Endothelial cell of umbilical vein (primary cell): ENCODE measurements around the gene FOXC1. TPM values are rescaled to one million over a fixed set of nuclear protein-coding genes. Genes with fewer than 3 reads are reported as not detected.

Source experiments
- BruUV-seq: library from RNA; stranded (reverse); fragments of 400-500 nt; replicated peaks from 2 replicates; lab custom pipeline; 2021; lab: Mats Ljungman, UMichigan
- CTCF ChIA-PET: fragments of 300-600, 350-600 bp; sonication (Branson Sonifier 250); formaldehyde crosslinking; loops from one replicate; lab custom pipeline; 2021; ENCODE audit warnings: antibody characterized with exemption, inconsistent platforms; lab: Charles Lee
- POLR2A ChIA-PET: fragments of 300-600, 350-600 bp; sonication (Branson Sonifier 250); formaldehyde crosslinking; loops from one replicate; lab custom pipeline; 2021; ENCODE audit warnings: antibody characterized with exemption, inconsistent platforms; lab: Charles Lee
- DNase-seq: peaks from one replicate; pipeline ENCODE4 v3.0.0-alpha.2; 2011; ENCODE audit warnings: low read depth, low spot score
- FAIRE-seq: peaks from 2 replicates; lab custom pipeline; 2011; peaks lifted over from hg19 to GRCh38; lab: Jason Lieb, UNC
- H2AFZ ChIP-seq: 2 replicates; pipeline ENCODE4 v1.6.0; 2012; ENCODE audit warnings: low read depth, low read length, control low read depth, inconsistent platforms
- H3K27ac ChIP-seq: 2 replicates; pipeline ENCODE4 v1.5.1; 2011; ENCODE audit warnings: low read depth, mild to moderate bottlenecking, control low read depth, low read length, moderate library complexity; ENCODE audit not compliant: insufficient read depth
- H3K27me3 ChIP-seq, 2 experiments: 2 replicates each; pipeline versions ENCODE4 v1.6.0 to v1.6.1; 2011; ENCODE audit warnings: low read length in 2 of 2, mixed read lengths in 1 of 2; ENCODE audit not compliant: control insufficient read depth in 2 of 2, insufficient read depth in 2 of 2
- H3K36me3 ChIP-seq, 2 experiments: 2 replicates in 1 of 2; 3 replicates in 1 of 2; pipeline ENCODE4 v1.5.1; 2011; ENCODE audit warnings: low read length in 2 of 2, mild to moderate bottlenecking in 1 of 2, moderate library complexity in 1 of 2; ENCODE audit not compliant: control insufficient read depth in 2 of 2, insufficient read depth in 2 of 2; ENCODE audit errors: extremely low read depth in 1 of 2
- H3K4me1 ChIP-seq: 3 replicates; pipeline ENCODE4 v1.5.1; 2011; ENCODE audit warnings: mild to moderate bottlenecking, low read length; ENCODE audit not compliant: control insufficient read depth, insufficient read depth; ENCODE audit errors: extremely low read depth
- H3K4me2 ChIP-seq: 2 replicates; pipeline ENCODE4 v1.6.1; 2011; ENCODE audit warnings: low read length, control low read depth, mixed read lengths; ENCODE audit not compliant: insufficient read depth
- H3K4me3 ChIP-seq, 3 experiments: fragments of 200-600 bp in 1 of 3; sonication (generic), shearing (Covaris generic) in 1 of 3; replicated peaks in 1 of 3; 2 replicates each; pipeline ENCODE4 v1.5.1; 2011 to 2016; ENCODE audit warnings: control low read depth in 3 of 3, low read length in 3 of 3, mild to moderate bottlenecking in 2 of 3, inconsistent platforms in 1 of 3, low read depth in 1 of 3, moderate library complexity in 1 of 3; ENCODE audit not compliant: insufficient read depth in 1 of 3
- H3K79me2 ChIP-seq: 2 replicates; pipeline ENCODE4 v1.6.0; 2012; ENCODE audit warnings: low read length, inconsistent platforms; ENCODE audit not compliant: control insufficient read depth, insufficient read depth
- H3K9ac ChIP-seq: replicated peaks from 2 replicates; pipeline ENCODE3; 2011; ENCODE audit warnings: low read length, control low read depth; ENCODE audit not compliant: insufficient read depth; ENCODE audit errors: extremely low read depth
- H3K9me1 ChIP-seq: replicated peaks from 3 replicates; pipeline ENCODE4 v1.6.0; 2011; ENCODE audit warnings: mild to moderate bottlenecking, low read length; ENCODE audit not compliant: control insufficient read depth, insufficient read depth; ENCODE audit errors: extremely low read depth
- H3K9me3 ChIP-seq: replicated peaks from 2 replicates; pipeline ENCODE4 v1.5.1; 2012; ENCODE audit warnings: low read length, inconsistent platforms; ENCODE audit not compliant: control insufficient read depth, insufficient read depth
- H4K20me1 ChIP-seq: replicated peaks from 2 replicates; pipeline ENCODE3; 2011; ENCODE audit warnings: mild to moderate bottlenecking, low read length; ENCODE audit not compliant: control insufficient read depth, insufficient read depth; ENCODE audit errors: extremely low read depth
- CTCF ChIP-seq, 2 donors: IDR thresholded peaks; 1 replicate in 1 of 2; 2 replicates in 1 of 2; pipeline ENCODE4 v1.5.1; 2011; ENCODE audit warnings: low read length in 2 of 2, mild to moderate bottlenecking in 2 of 2, moderate library complexity in 2 of 2, control low read depth in 1 of 2, inconsistent platforms in 1 of 2, low read depth in 1 of 2; ENCODE audit not compliant: insufficient read depth in 1 of 2; ENCODE audit errors: extremely low read depth in 1 of 2
- EZH2 ChIP-seq: IDR thresholded peaks from 2 replicates; pipeline ENCODE4 v1.6.1; 2012; ENCODE audit warnings: borderline replicate concordance, low read depth, mild to moderate bottlenecking, moderate library complexity, low read length, inconsistent platforms; ENCODE audit not compliant: severe bottlenecking
- FOS ChIP-seq: IDR thresholded peaks from 2 replicates; pipeline ENCODE4 v1.6.1; 2011; ENCODE audit warnings: mild to moderate bottlenecking, low read length, moderate library complexity, borderline replicate concordance; ENCODE audit not compliant: insufficient read depth
- GATA2 ChIP-seq: IDR thresholded peaks from 2 replicates; pipeline ENCODE4 v1.7.0; 2011; ENCODE audit warnings: low read depth, mild to moderate bottlenecking, moderate library complexity, mixed read lengths, low read length; ENCODE audit not compliant: insufficient read length, insufficient read depth
- JUN ChIP-seq: IDR thresholded peaks from 2 replicates; pipeline ENCODE4 v1.6.1; 2011; ENCODE audit warnings: borderline replicate concordance, low read depth; ENCODE audit not compliant: insufficient read length, insufficient read depth
- MYC ChIP-seq: IDR thresholded peaks from one replicate; pipeline ENCODE4 v1.6.1; 2011; ENCODE audit warnings: mild to moderate bottlenecking, low read depth, low read length
- POLR2A ChIP-seq: IDR thresholded peaks from 2 replicates; pipeline ENCODE4 v1.6.1; 2012; ENCODE audit warnings: low read depth, mild to moderate bottlenecking, control low read depth, low read length
- POLR2AphosphoS5 ChIP-seq: IDR thresholded peaks from 2 replicates; pipeline ENCODE4 v1.6.1; 2012; ENCODE audit warnings: low read depth, mild to moderate bottlenecking, control low read depth, low read length, moderate library complexity; ENCODE audit not compliant: insufficient read depth
- dilution Hi-C: fragments of 300-500 bp; cut with MboI; formaldehyde crosslinking; loops from one replicate; pipeline ENCODE4 v1.15.0; 2019; ENCODE audit warnings: low sequenced_read_pairs; ENCODE audit not compliant: extremely low pct_ligation_motif_present
- intact Hi-C: fragments of 100-400 bp; cut with micrococcal nuclease; formaldehyde crosslinking; loops from one replicate; pipeline ENCODE4 v1.10.0; 2022
- polyA plus RNA-seq, 4 experiments: library from polyadenylated mRNA; depleted of rRNA in 3 of 4; stranded (reverse) in 3 of 4; unstranded in 1 of 4; fragments of >200 nt; gene quantifications; 2 replicates each; pipeline versions ENCODE4 v1.2.1 to v1.2.3, GENCODE V29; 2011 to 2012; ENCODE audit warnings: missing spikeins in 1 of 4
- total RNA-seq: library from RNA; stranded (reverse); gene quantifications from 2 replicates; pipeline ENCODE4 v1.2.3, GENCODE V29; 2021
- TF ChIP-seq, protein P1 (sequence below): IDR thresholded peaks from 2 replicates; pipeline ENCODE4 v1.6.1; 2011; ENCODE audit not compliant: insufficient read depth, insufficient read length

Gene FOXC1
- total and polyA plus RNA-seq, 2 donors (not counting 3 experiments of a cell fraction or from before 2014, with no cell fraction given) = 6.4 to 16.4 TPM

GRCh38 chr6:1586861-1587450 is 22.8 kb upstream of the FOXC1 start:
- Histone ChIP-seq H3K4me2 (no peak overlapping the region), H3K9ac (no peak overlapping the region), H3K36me3 (no peaks in the 10 kb centered on the region), H3K9me1 (no peaks in the 10 kb centered on the region), H4K20me1 (no peaks in the 10 kb centered on the region), H3K27ac (no peak overlapping the region), H3K4me1 (no peaks in the 10 kb centered on the region), H3K4me3 (no peak overlapping the region), H3K27me3 (peaks cover 0 to 1% of the 10 kb centered on the region in 2 experiments), H2AFZ (no peak overlapping the region), H3K79me2 (no peaks in the 10 kb centered on the region), H3K9me3 (no peaks in the 10 kb centered on the region)
- FAIRE-seq (no peak), DNase-seq (no peak)
- dilution Hi-C loops (no loop called here), intact Hi-C loops (no loop called here)
- no TSS peak for BruUV-seq
- CTCF ChIA-PET = interaction anchor here (0.7 kb wide), 1 partner anchor 21 kb away, joined by 3 read pairs; no protein-coding TSS in a partner anchor
- TF ChIP-seq CTCF (IDR thresholded peaks at IDR 0.05; ENCODE audit: extremely low read depth in 1 of 2, insufficient read depth in 1 of 2, low read depth in 1 of 2, low read length in 2 of 2) (no peak), JUN (no peak), POLR2A (no peak), EZH2 (no peak)
- TF ChIP-seq, protein P1, sequence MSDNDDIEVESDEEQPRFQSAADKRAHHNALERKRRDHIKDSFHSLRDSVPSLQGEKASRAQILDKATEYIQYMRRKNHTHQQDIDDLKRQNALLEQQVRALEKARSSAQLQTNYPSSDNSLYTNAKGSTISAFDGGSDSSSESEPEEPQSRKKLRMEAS = no peak
- POLR2A ChIA-PET = no interaction called here

DNA sequence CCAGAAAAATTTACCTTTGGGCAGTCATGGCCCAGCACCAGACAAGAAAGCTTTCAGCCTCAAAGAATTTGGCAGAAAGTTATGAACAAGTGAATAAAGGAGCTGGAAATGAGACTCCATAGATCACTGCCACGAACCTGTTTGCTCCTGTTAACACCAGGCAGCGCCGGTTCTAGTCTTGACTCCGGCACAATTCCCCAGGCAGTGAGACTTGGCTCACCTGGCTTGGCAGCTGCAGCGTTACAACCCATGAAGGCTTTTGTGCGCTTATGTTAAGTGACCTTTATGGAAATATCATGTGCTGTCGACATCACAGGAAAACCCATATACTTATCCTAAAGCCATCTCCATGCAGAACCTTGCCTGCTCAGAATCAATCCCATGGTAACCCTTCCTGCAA is 22.2 kb upstream of the FOXC1 start:
- CTCF ChIA-PET = interaction anchor here (0.7 kb wide), 1 partner anchor 20 kb away, joined by 3 read pairs; no protein-coding TSS in a partner anchor
- Histone ChIP-seq H3K27me3 (peaks cover 0 to 1% of the 10 kb centered on the region in 2 experiments), H3K4me1 (no peaks in the 10 kb centered on the region), H3K79me2 (no peaks in the 10 kb centered on the region), H3K9me1 (no peaks in the 10 kb centered on the region), H3K9ac (no peak overlapping the region), H3K4me2 (no peak overlapping the region), H3K27ac (no peak overlapping the region), H2AFZ (no peak overlapping the region), H4K20me1 (no peaks in the 10 kb centered on the region), H3K9me3 (no peaks in the 10 kb centered on the region), H3K36me3 (no peaks in the 10 kb centered on the region), H3K4me3 (no peak overlapping the region)
- intact Hi-C loops = no loop called here
- POLR2A ChIA-PET = no interaction called here
- TF ChIP-seq CTCF (IDR thresholded peaks at IDR 0.05; ENCODE audit: extremely low read depth in 1 of 2, insufficient read depth in 1 of 2, low read depth in 1 of 2, low read length in 2 of 2) = no peak
- no peak for TF ChIP-seq EZH2
- TF ChIP-seq FOS = no peak
- no peak for TF ChIP-seq MYC
- TF ChIP-seq, protein P1 = no peak
- no peak for TF ChIP-seq POLR2AphosphoS5
- no peak for TF ChIP-seq POLR2A
- TF ChIP-seq JUN = no peak
- no peak for TF ChIP-seq GATA2
- FAIRE-seq (no peak), DNase-seq (no peak)
- dilution Hi-C loops = no loop called here
- BruUV-seq = no TSS peak
